SK-N-SH treated with all-trans-retinoic acid at 6 μM for 48 hours (cell line): ENCODE measurements around the gene PDZD4.

Source experiments
- ATAC-seq: fragments of 200-7000 bp; cut with Tn5 transposase; 3 replicates; pipeline ENCODE4 v1.9.1; 2020; ENCODE audit warnings: mild to moderate bottlenecking, moderate library complexity
- ARNTL ChIP-seq: fragments of 450-650 bp; formaldehyde crosslinking; IDR thresholded peaks from 2 replicates; pipeline ENCODE4 v1.5.0; 2020; ENCODE audit warnings: low read depth, mild to moderate bottlenecking, moderate library complexity, borderline replicate concordance
- BACH2 ChIP-seq: fragments of 250-450 bp; sonication (Bioruptor Pico); IDR thresholded peaks from 2 replicates; pipeline ENCODE4 v1.9.0; 2021; ENCODE audit warnings: mild to moderate bottlenecking, borderline replicate concordance
- CSDC2 ChIP-seq: fragments of 250-450 bp; sonication (Bioruptor Pico); IDR thresholded peaks from 2 replicates; pipeline ENCODE4 v1.5.0; 2020; ENCODE audit warnings: mild to moderate bottlenecking, moderate library complexity
- ESRRG ChIP-seq: fragments of 250-450 bp; sonication (Bioruptor Pico); IDR thresholded peaks from 2 replicates; pipeline ENCODE4 v1.6.1; 2021; ENCODE audit warnings: mild to moderate bottlenecking
- GLIS3 ChIP-seq: fragments of 250-450 bp; sonication (Bioruptor Pico); IDR thresholded peaks from 2 replicates; pipeline ENCODE4 v1.5.0; 2020; ENCODE audit warnings: mild to moderate bottlenecking, moderate library complexity
- OSR1 ChIP-seq: fragments of 250-450 bp; sonication (Bioruptor Pico); IDR thresholded peaks from 2 replicates; pipeline ENCODE4 v1.8.0; 2022; ENCODE audit warnings: moderate library complexity, mild to moderate bottlenecking, inconsistent platforms
- PPARA ChIP-seq: fragments of 250-450 bp; sonication (Bioruptor Pico); IDR thresholded peaks from 2 replicates; pipeline ENCODE4 v1.5.0; 2020; ENCODE audit warnings: mild to moderate bottlenecking, borderline replicate concordance
- RARB ChIP-seq: fragments of 250-450 bp; sonication (Bioruptor Pico); IDR thresholded peaks from 2 replicates; pipeline ENCODE4 v1.8.0; 2021; ENCODE audit warnings: mild to moderate bottlenecking, moderate library complexity
- SNAI2 ChIP-seq: fragments of 250-450 bp; sonication (Bioruptor Pico); IDR thresholded peaks from 2 replicates; pipeline ENCODE4 v1.5.0; 2020; ENCODE audit warnings: mild to moderate bottlenecking, moderate library complexity
- TCF4 ChIP-seq: fragments of 250-450 bp; sonication (Bioruptor Pico); IDR thresholded peaks from 2 replicates; pipeline ENCODE4 v1.8.0; 2021; ENCODE audit warnings: mild to moderate bottlenecking, moderate library complexity, borderline replicate concordance
- TOX ChIP-seq: fragments of 250-450 bp; sonication (Bioruptor Pico); IDR thresholded peaks from 2 replicates; pipeline ENCODE4 v1.8.0; 2021; ENCODE audit warnings: mild to moderate bottlenecking, moderate library complexity, borderline replicate concordance
- ZC3H10 ChIP-seq: fragments of 250-450 bp; sonication (Bioruptor Pico); IDR thresholded peaks from 2 replicates; pipeline ENCODE4 v1.5.1; 2021; ENCODE audit warnings: mild to moderate bottlenecking, moderate library complexity
- ZFP3 ChIP-seq: fragments of 250-450 bp; sonication (Bioruptor Pico); IDR thresholded peaks from 2 replicates; pipeline ENCODE4 v1.5.0; 2020; ENCODE audit warnings: mild to moderate bottlenecking, moderate library complexity
- ZFP30 ChIP-seq: fragments of 450-650 bp; formaldehyde crosslinking; IDR thresholded peaks from 2 replicates; pipeline ENCODE4 v1.5.0; 2022; ENCODE audit warnings: mild to moderate bottlenecking, moderate library complexity
- ZNF565 ChIP-seq: fragments of 450-650 bp; formaldehyde crosslinking; conservative IDR thresholded peaks from 2 replicates; pipeline ENCODE4 v1.5.0; 2020; ENCODE audit warnings: low read depth, mild to moderate bottlenecking, moderate library complexity
- ZNF70 ChIP-seq: fragments of 450-650 bp; formaldehyde crosslinking; IDR thresholded peaks from 2 replicates; pipeline ENCODE4 v1.5.0; 2020; ENCODE audit warnings: mild to moderate bottlenecking, moderate library complexity
- ZNF8 ChIP-seq: fragments of 450-650 bp; formaldehyde crosslinking; IDR thresholded peaks from 2 replicates; pipeline ENCODE4 v1.5.0; 2020; ENCODE audit warnings: mild to moderate bottlenecking, moderate library complexity
- TF ChIP-seq, protein P1 (sequence below): fragments of 250-450 bp; sonication (Bioruptor Pico); IDR thresholded peaks from 2 replicates; pipeline ENCODE4 v1.8.0; 2020; ENCODE audit warnings: mild to moderate bottlenecking, moderate library complexity, borderline replicate concordance
- TF ChIP-seq, protein P2 (sequence below): fragments of 250-450 bp; sonication (Bioruptor Pico); IDR thresholded peaks from 2 replicates; pipeline ENCODE4 v1.5.1; 2021; ENCODE audit warnings: mild to moderate bottlenecking, moderate library complexity
- TF ChIP-seq, protein P3 (sequence below): fragments of 250-450 bp; sonication (Bioruptor Pico); IDR thresholded peaks from 2 replicates; pipeline ENCODE4 v1.8.0; 2021; ENCODE audit warnings: low read depth, mild to moderate bottlenecking, moderate library complexity, borderline replicate concordance
- TF ChIP-seq, protein P4 (sequence below): fragments of 250-450 bp; sonication (Bioruptor Pico); IDR thresholded peaks from 2 replicates; pipeline ENCODE4 v1.5.1; 2020; ENCODE audit warnings: low read depth, mild to moderate bottlenecking, moderate library complexity
- TF ChIP-seq, protein P5 (sequence below): fragments of 250-450 bp; sonication (Bioruptor Pico); IDR thresholded peaks from 2 replicates; pipeline ENCODE4 v1.5.0; 2020; ENCODE audit warnings: mild to moderate bottlenecking, moderate library complexity

PDZD4 gene

DNA sequence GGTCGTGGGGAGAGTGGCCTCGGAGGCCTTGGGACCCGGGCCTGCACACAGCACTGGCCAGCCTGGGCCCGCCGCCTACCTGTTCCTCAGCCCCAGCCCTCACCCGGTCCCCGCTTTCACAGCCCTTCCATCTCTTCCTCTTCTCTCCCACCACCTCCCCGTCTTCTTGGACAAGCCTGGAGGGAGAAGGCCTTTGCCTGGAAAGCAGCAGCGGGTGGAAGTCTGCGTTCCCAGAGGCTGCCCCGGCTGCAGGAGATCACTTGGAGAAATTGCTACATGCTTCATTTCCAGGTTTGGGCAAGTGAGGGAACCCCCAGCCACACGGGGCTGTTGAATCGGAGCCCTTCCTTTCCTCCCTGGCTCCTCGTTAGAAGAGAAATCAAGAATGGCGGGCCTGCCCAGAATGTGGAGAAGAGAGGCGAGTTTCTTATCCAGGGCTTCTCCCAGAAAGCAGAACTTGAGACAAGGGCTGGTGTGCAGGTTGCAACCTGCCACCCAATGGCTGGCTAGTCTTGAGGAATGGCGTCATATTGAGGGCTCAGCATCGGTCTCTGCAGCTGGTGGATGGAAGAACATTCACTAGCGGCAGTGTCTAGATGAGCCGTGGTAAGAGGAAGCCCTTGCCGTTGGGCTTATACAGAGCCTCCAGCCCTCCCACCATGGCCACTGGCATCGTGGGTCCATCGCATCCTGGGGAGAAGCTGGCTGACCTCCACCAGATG, 1.2 kb upstream of the PDZD4 start:
- TF ChIP-seq RARB (CRISPR knock-in tag) = no peak
- no peak for TF ChIP-seq ZFP30 (CRISPR knock-in tag)
- no peak for TF ChIP-seq ZFP3 (CRISPR knock-in tag)
- TF ChIP-seq OSR1 (CRISPR knock-in tag) = no peak
- TF ChIP-seq SNAI2 (CRISPR knock-in tag) = no peak
- TF ChIP-seq, all 23 proteins: peak for 0
- no peak for ATAC-seq

DNA sequence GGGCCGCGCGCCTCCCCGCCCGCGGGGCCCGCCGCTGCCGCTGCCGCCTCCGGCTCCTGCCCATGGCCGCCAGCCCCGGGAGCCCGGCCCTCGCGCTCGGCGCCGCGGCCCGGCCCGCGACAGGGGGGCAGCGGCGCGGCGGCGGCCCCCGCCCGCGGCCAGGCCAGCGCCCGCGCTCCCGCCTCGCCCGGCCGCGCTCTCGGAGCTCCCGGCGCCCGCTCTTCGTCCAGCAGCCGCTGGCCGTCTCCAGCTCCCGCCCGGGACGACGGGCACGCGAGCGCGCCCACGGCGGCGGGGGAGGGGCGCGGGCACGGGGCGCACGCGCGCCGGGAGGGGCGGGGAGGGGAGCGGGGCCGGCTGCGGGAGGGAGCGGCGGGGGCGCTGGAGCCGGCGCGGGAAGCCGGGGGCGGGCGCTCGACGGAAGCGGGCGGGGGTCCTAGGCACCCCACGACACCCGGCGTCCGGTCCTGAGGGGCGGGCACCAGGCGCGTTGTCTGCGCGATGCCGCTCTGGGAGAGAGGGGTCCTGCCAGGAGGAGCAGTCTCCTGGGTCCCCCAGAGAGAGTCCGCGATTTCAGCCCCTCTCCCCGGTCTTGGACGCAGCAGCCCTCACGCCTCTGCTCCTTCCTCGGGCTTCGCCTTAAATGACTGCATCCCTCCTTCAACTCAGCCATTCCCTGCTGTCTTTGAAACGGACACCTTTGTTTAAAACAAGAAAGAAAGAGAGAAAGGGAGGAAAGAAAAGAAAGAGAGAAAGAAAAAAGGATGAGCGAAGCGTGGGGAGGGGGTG, 490 bp upstream of the PDZD4 start:
- TF ChIP-seq CSDC2 (CRISPR knock-in tag) (no peak), ZNF70 (CRISPR knock-in tag) (no peak), ZNF8 (CRISPR knock-in tag) (no peak), OSR1 (CRISPR knock-in tag) (no peak), BACH2 (CRISPR knock-in tag) (no peak), TOX (no peak), ARNTL (no peak), ESRRG (CRISPR knock-in tag) (no peak), ZFP30 (CRISPR knock-in tag) (no peak), PPARA (no peak), GLIS3 (CRISPR knock-in tag) (no peak), ZC3H10 (CRISPR knock-in tag) (no peak), TCF4 (CRISPR knock-in tag) (no peak)
- TF ChIP-seq, protein P1, sequence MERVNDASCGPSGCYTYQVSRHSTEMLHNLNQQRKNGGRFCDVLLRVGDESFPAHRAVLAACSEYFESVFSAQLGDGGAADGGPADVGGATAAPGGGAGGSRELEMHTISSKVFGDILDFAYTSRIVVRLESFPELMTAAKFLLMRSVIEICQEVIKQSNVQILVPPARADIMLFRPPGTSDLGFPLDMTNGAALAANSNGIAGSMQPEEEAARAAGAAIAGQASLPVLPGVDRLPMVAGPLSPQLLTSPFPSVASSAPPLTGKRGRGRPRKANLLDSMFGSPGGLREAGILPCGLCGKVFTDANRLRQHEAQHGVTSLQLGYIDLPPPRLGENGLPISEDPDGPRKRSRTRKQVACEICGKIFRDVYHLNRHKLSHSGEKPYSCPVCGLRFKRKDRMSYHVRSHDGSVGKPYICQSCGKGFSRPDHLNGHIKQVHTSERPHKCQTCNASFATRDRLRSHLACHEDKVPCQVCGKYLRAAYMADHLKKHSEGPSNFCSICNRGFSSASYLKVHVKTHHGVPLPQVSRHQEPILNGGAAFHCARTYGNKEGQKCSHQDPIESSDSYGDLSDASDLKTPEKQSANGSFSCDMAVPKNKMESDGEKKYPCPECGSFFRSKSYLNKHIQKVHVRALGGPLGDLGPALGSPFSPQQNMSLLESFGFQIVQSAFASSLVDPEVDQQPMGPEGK = no peak
- TF ChIP-seq, protein P2, sequence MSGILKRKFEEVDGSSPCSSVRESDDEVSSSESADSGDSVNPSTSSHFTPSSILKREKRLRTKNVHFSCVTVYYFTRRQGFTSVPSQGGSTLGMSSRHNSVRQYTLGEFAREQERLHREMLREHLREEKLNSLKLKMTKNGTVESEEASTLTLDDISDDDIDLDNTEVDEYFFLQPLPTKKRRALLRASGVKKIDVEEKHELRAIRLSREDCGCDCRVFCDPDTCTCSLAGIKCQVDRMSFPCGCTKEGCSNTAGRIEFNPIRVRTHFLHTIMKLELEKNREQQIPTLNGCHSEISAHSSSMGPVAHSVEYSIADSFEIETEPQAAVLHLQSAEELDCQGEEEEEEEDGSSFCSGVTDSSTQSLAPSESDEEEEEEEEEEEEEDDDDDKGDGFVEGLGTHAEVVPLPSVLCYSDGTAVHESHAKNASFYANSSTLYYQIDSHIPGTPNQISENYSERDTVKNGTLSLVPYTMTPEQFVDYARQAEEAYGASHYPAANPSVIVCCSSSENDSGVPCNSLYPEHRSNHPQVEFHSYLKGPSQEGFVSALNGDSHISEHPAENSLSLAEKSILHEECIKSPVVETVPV (CRISPR knock-in tag) = no peak
- TF ChIP-seq, protein P3, sequence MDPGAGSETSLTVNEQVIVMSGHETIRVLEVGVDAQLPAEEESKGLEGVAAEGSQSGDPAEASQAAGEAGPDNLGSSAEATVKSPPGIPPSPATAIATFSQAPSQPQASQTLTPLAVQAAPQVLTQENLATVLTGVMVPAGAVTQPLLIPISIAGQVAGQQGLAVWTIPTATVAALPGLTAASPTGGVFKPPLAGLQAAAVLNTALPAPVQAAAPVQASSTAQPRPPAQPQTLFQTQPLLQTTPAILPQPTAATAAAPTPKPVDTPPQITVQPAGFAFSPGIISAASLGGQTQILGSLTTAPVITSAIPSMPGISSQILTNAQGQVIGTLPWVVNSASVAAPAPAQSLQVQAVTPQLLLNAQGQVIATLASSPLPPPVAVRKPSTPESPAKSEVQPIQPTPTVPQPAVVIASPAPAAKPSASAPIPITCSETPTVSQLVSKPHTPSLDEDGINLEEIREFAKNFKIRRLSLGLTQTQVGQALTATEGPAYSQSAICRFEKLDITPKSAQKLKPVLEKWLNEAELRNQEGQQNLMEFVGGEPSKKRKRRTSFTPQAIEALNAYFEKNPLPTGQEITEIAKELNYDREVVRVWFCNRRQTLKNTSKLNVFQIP (CRISPR knock-in tag) = no peak
- TF ChIP-seq, protein P4, sequence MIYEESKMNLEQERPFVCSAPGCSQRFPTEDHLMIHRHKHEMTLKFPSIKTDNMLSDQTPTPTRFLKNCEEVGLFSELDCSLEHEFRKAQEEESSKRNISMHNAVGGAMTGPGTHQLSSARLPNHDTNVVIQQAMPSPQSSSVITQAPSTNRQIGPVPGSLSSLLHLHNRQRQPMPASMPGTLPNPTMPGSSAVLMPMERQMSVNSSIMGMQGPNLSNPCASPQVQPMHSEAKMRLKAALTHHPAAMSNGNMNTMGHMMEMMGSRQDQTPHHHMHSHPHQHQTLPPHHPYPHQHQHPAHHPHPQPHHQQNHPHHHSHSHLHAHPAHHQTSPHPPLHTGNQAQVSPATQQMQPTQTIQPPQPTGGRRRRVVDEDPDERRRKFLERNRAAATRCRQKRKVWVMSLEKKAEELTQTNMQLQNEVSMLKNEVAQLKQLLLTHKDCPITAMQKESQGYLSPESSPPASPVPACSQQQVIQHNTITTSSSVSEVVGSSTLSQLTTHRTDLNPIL (CRISPR knock-in tag) = no peak
- TF ChIP-seq, protein P5, sequence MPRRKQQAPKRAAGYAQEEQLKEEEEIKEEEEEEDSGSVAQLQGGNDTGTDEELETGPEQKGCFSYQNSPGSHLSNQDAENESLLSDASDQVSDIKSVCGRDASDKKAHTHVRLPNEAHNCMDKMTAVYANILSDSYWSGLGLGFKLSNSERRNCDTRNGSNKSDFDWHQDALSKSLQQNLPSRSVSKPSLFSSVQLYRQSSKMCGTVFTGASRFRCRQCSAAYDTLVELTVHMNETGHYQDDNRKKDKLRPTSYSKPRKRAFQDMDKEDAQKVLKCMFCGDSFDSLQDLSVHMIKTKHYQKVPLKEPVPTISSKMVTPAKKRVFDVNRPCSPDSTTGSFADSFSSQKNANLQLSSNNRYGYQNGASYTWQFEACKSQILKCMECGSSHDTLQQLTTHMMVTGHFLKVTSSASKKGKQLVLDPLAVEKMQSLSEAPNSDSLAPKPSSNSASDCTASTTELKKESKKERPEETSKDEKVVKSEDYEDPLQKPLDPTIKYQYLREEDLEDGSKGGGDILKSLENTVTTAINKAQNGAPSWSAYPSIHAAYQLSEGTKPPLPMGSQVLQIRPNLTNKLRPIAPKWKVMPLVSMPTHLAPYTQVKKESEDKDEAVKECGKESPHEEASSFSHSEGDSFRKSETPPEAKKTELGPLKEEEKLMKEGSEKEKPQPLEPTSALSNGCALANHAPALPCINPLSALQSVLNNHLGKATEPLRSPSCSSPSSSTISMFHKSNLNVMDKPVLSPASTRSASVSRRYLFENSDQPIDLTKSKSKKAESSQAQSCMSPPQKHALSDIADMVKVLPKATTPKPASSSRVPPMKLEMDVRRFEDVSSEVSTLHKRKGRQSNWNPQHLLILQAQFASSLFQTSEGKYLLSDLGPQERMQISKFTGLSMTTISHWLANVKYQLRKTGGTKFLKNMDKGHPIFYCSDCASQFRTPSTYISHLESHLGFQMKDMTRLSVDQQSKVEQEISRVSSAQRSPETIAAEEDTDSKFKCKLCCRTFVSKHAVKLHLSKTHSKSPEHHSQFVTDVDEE (CRISPR knock-in tag) = no peak
- no peak for ATAC-seq

DNA sequence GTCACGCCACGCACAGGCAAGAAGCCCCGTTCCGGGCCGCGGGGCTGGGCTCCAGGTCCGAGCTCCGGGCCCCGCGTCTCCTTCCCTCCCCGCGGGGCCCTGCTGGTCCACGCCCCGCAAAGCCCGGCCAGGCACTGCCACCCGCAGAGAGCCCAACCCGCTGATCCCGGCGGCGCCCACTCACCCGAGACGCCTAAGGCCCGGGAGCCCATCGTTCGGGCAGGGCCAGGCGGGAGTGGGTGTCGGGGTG, 870 bp downstream of the PDZD4 start:
- TF ChIP-seq ZNF8 (CRISPR knock-in tag) = no peak
- no peak for TF ChIP-seq PPARA
- TF ChIP-seq, protein P5 (CRISPR knock-in tag) = no peak
- TF ChIP-seq ZNF565 (CRISPR knock-in tag) = no peak
- peak; percentile 11; the same call in 2 of the 3 replicates for ATAC-seq
